ENCODE data around the gene CDK8. TPM values are rescaled to one million over a fixed set of nuclear protein-coding genes. Genes with fewer than 3 reads are reported as not detected.

CDK8 gene
- total RNA-seq, 3 donors from 2014 or later (not counting 1 experiment from before 2014, with no cell fraction given), result 10.0 to 13.1 (median 10.9) TPM

- Histone ChIP-seq H3K4me1 (ENCODE audit: control insufficient read depth, insufficient read depth, low read length) (no peaks in the 10 kb centered on the region), H3K4me3 (ENCODE audit: low read length) (no peak overlapping the region), H3K27me3 (ENCODE audit: control insufficient read depth, insufficient read depth, low read length) (no peaks in the 10 kb centered on the region), H3K27ac (ENCODE audit: low read length) (no peak overlapping the region), H3K9me3 (ENCODE audit: control insufficient read depth, insufficient read depth, low read length) (no peaks in the 10 kb centered on the region), H3K36me3 (ENCODE audit: control insufficient read depth, insufficient read depth, low read length) (no peaks in the 10 kb centered on the region)
- H3K36me3 Mint-ChIP-seq, result no peaks in the 10 kb centered on the region
- TF ChIP-seq CTCF (IDR thresholded peaks at IDR 0.05), result no peak
- no peaks in the 10 kb centered on the region for H3K27me3 Mint-ChIP-seq (ENCODE audit: low read depth in 2 of 2)
- no peaks in the 10 kb centered on the region for H3K4me1 Mint-ChIP-seq
- WGBS (ENCODE audit: insufficient coverage), result 83% methylated on average over 4 of the region's 5 CpGs
- DNase-seq (no peak), ATAC-seq (no peak)
- no peak overlapping the region for H3K4me3 Mint-ChIP-seq
- intact Hi-C loops (cut with micrococcal nuclease), result no loop called here
- no peaks in the 10 kb centered on the region for H3K9me3 Mint-ChIP-seq
- H3K27ac Mint-ChIP-seq, result no peak overlapping the region
Measured at GRCh38 chr13:26412936-26413716, 159.2 kb downstream of the CDK8 start.

- H3K4me1 Mint-ChIP-seq, result no peaks in the 10 kb centered on the region
- H3K4me3 ChIP-seq (ENCODE audit: low read length), result no peak overlapping the region
- no peak overlapping the region for H3K27ac ChIP-seq (ENCODE audit: low read length)
- intact Hi-C loops (cut with micrococcal nuclease), result no loop called here
- peaks cover 3% of the 10 kb centered on the region for H3K27me3 ChIP-seq (ENCODE audit: control insufficient read depth, insufficient read depth, low read length)
- no peaks in the 10 kb centered on the region for H3K9me3 ChIP-seq (ENCODE audit: control insufficient read depth, insufficient read depth, low read length)
- DNase-seq (no peak), ATAC-seq (no peak)
- 91% methylated on average over 4 of the region's 4 CpGs for WGBS (ENCODE audit: insufficient coverage)
- peaks cover 2 to 4% of the 10 kb centered on the region in 2 donors for H3K27me3 Mint-ChIP-seq (ENCODE audit: low read depth in 2 of 2)
- H3K36me3 Mint-ChIP-seq, result no peaks in the 10 kb centered on the region
- no peak overlapping the region for H3K4me3 Mint-ChIP-seq
- H3K27ac Mint-ChIP-seq, result no peak overlapping the region
- H3K9me3 Mint-ChIP-seq, result no peaks in the 10 kb centered on the region
- H3K36me3 ChIP-seq (ENCODE audit: control insufficient read depth, insufficient read depth, low read length), result no peaks in the 10 kb centered on the region
- no peaks in the 10 kb centered on the region for H3K4me1 ChIP-seq (ENCODE audit: control insufficient read depth, insufficient read depth, low read length)
- TF ChIP-seq CTCF (IDR thresholded peaks at IDR 0.05), result no peak
Measured at GRCh38 chr13:26420282-26420960, 166.5 kb downstream of the CDK8 start.

GRCh38 chr13:26422036-26422435, 168.1 kb downstream of the CDK8 start:
- no peaks in the 10 kb centered on the region for H3K4me1 Mint-ChIP-seq
- intact Hi-C loops (cut with micrococcal nuclease), result no loop called here
- no peaks in the 10 kb centered on the region for H3K36me3 ChIP-seq (ENCODE audit: control insufficient read depth, insufficient read depth, low read length)
- no peak for DNase-seq
- ATAC-seq, result no peak
- H3K27ac ChIP-seq (ENCODE audit: low read length), result no peak overlapping the region
- H3K36me3 Mint-ChIP-seq, result no peaks in the 10 kb centered on the region
- H3K4me1 ChIP-seq (ENCODE audit: control insufficient read depth, insufficient read depth, low read length), result no peaks in the 10 kb centered on the region
- peaks cover 7 to 10% of the 10 kb centered on the region in 2 donors for H3K27me3 Mint-ChIP-seq (ENCODE audit: low read depth in 2 of 2)
- no peaks in the 10 kb centered on the region for H3K9me3 ChIP-seq (ENCODE audit: control insufficient read depth, insufficient read depth, low read length)
- no peak for TF ChIP-seq CTCF (IDR thresholded peaks at IDR 0.05)
- H3K4me3 Mint-ChIP-seq, result no peak overlapping the region
- H3K27ac Mint-ChIP-seq, result no peak overlapping the region
- H3K9me3 Mint-ChIP-seq, result no peaks in the 10 kb centered on the region
- H3K4me3 ChIP-seq (ENCODE audit: low read length), result no peak overlapping the region
- H3K27me3 ChIP-seq (ENCODE audit: control insufficient read depth, insufficient read depth, low read length), result peaks cover 10% of the 10 kb centered on the region
- WGBS (ENCODE audit: insufficient coverage), result 100% methylated on average over 1 of the region's 7 CpGs
